ENCODE results near the gene LCE3D. TPM values are rescaled to one million over a fixed set of nuclear protein-coding genes. Genes with fewer than 3 reads are reported as not detected.
"Not testable (repeated sequence)": the region's sequence is repeated elsewhere in the genome, so short reads cannot be mapped to it uniquely, and the experiment has no call there.

The LCE3D gene
- total and polyA plus RNA-seq, 2 experiments from 2014 or later = 0.33 TPM; not detected in 1

DNA sequence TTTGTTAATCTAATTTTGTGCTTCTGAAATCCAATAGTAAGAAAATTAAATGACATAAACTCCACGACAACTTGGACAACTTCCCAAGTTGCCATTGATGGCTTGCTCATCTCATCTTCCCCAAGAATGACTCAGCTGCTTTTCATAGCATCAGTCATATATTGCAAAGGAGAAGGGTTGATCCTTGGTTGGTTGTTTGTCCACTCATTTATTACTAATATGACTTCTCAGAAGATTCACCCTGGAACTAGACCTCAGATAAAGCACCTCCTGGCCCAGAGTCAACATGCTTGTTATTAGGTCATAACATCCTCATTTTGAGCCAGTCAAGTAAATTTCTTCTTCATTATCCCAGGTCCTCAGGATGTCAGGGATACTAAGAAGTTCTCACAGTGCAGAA lies 2.3 kb upstream of the LCE3D start:
- Histone ChIP-seq H3K4me1 (ENCODE audit: insufficient read depth) (peaks cover 3% of the 10 kb centered on the region), H3F3A (ENCODE audit: insufficient read depth) (no peaks in the 10 kb centered on the region), H3K4me3 (no peak overlapping the region), H2AFZ (no peak overlapping the region), H3K36me3 (ENCODE audit: low read depth) (no peaks in the 10 kb centered on the region), H3K9me2 (ENCODE audit: insufficient read depth) (no peaks in the 10 kb centered on the region), H3K9me3 (ENCODE audit: low read depth) (no peaks in the 10 kb centered on the region), H3K9ac (no peak overlapping the region), H3K27ac (no peak overlapping the region), H3K79me2 (ENCODE audit: insufficient read depth) (no peaks in the 10 kb centered on the region), H3K27me3 (replicated peaks; ENCODE audit: insufficient read depth) (0 out of 2 replicates have a peak, but pooled peaks cover 4% of the 10 kb centered on the region), H4K20me1 (ENCODE audit: insufficient read depth) (no peaks in the 10 kb centered on the region), H3K4me2 (ENCODE audit: unreplicated experiment) (no peak overlapping the region)
- TF ChIP-seq EZH2 (IDR thresholded peaks at IDR 0.05; ENCODE audit: insufficient read depth, poor library complexity, severe bottlenecking) = no peak
- in situ Hi-C loops (cut with MboI) = no loop called here
- 7 to 10% methylated on average over 1 of the region's 1 CpG for WGBS, 2 experiments (ENCODE audit: low coverage in 1 of 2, low lambda C conversion rate in 2 of 2, missing lambda C conversion rate in 2 of 2)
- peak; percentile 77 for DNase-seq

DNA sequence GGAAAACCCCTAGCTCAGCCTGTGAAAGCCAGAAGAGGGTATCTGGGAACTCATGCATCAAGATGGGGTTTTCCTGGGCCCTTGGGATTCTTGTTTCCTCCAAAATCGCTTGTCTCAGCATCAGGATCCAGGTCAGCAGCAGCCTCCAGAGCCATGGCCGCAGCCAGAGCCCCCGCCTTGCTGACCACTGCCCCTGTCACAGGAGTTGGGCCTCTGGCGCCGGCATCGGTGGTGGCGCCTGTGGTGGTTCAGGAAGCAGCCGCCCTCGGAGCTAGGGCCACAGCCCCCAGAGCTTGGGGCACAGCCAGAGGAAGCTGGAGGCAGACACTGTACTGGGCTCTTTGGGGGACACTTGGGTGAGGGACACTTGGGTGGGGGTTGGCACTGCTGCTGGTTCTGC lies 790 bp downstream of the LCE3D start:
- H2AFZ ChIP-seq; H3K79me2 ChIP-seq (ENCODE audit: insufficient read depth); H3K9me2 ChIP-seq (ENCODE audit: insufficient read depth); H3F3A ChIP-seq (ENCODE audit: insufficient read depth); H3K9me3 ChIP-seq (ENCODE audit: low read depth); H3K4me1 ChIP-seq (ENCODE audit: insufficient read depth); in situ Hi-C loops (cut with MboI); H3K9ac ChIP-seq; H3K27ac ChIP-seq; DNase-seq; H3K36me3 ChIP-seq (ENCODE audit: low read depth); H3K4me3 ChIP-seq; H3K4me2 ChIP-seq (ENCODE audit: unreplicated experiment); H4K20me1 ChIP-seq (ENCODE audit: insufficient read depth): not testable (repeated sequence)
- peaks cover 10% of the 10 kb centered on the region; the same call in 1 of the 2 replicates for H3K27me3 ChIP-seq (replicated peaks; ENCODE audit: insufficient read depth)
- WGBS, 2 experiments (ENCODE audit: low coverage in 1 of 2, low lambda C conversion rate in 2 of 2, missing lambda C conversion rate in 2 of 2) = 54 to 59% methylated on average over 8 to 9 of the region's 9 CpGs

DNA sequence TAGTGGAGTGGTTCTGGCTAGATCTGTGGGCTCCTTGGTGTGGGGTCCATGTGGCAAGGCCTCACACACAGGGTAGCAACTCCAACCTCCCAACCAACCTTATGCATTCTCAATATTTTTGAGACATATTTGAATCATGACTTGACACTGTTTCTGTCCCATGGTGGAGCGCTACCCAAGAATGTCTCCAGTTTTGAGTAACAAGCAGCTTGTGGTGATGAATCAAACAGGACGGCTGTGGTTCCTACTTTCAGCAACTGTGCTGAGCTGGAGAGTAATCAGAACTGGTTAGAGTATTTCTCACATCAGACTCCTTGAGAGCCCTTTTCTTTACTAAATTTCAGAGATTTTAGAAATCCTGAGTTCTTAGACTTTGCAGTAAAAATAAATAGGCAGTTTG lies 3.1 kb downstream of the LCE3D start:
- H2AFZ ChIP-seq = no peak overlapping the region
- WGBS, 2 experiments (ENCODE audit: low coverage in 1 of 2, low lambda C conversion rate in 2 of 2, missing lambda C conversion rate in 2 of 2) = 13 to 33% methylated on average over 2 of the region's 2 CpGs

DNA sequence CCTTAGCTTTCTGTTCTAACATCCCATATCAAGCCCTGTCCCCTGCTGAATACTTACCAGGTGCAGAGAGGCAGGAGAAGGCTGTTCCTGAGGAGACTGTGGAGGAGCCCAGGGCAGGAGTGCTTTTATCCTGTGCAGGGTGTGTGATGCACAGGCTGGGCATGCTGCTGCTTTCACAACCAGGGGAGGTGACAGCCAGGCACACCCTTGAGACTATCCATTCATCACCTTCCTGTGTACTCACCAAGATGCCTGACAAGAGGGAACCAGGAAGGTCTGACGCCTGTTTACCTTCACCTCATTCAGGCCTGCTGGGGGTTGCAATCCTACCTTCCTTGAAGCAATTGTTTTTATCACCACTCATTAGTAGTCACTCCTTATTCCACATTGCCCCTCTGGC lies 13.6 kb downstream of the LCE3D start, which contains the start of gene LCE3E:
Gene LCE3E, minus strand, starts transcription at position 100 of the 400 bp plus-strand sequence. CDS start 572 bp downstream, outside the sequence.
- no peaks in the 10 kb centered on the region for H4K20me1 ChIP-seq (ENCODE audit: insufficient read depth)

More for the DNA sequence above, 3.1 kb downstream of the LCE3D start:
- Histone ChIP-seq H4K20me1 (ENCODE audit: insufficient read depth) (no peaks in the 10 kb centered on the region), H3K9me3 (ENCODE audit: low read depth) (no peaks in the 10 kb centered on the region), H3K4me1 (ENCODE audit: insufficient read depth) (peaks cover 9% of the 10 kb centered on the region), H3K36me3 (ENCODE audit: low read depth) (no peaks in the 10 kb centered on the region), H3K79me2 (ENCODE audit: insufficient read depth) (no peaks in the 10 kb centered on the region), H3K9me2 (ENCODE audit: insufficient read depth) (no peaks in the 10 kb centered on the region), H3K27me3 (replicated peaks; ENCODE audit: insufficient read depth) (peaks cover 21% of the 10 kb centered on the region; the same call in 1 of the 2 replicates), H3F3A (ENCODE audit: insufficient read depth) (no peaks in the 10 kb centered on the region), H3K9ac (no peak overlapping the region), H3K27ac (no peak overlapping the region), H3K4me2 (ENCODE audit: unreplicated experiment) (peak overlapping the region; percentile 35), H3K4me3 (no peak overlapping the region)
- TF ChIP-seq EZH2 (IDR thresholded peaks at IDR 0.05; ENCODE audit: insufficient read depth, poor library complexity, severe bottlenecking) = no peak
- in situ Hi-C loops (cut with MboI) = no loop called here
- peak; percentile 70 for DNase-seq

DNA sequence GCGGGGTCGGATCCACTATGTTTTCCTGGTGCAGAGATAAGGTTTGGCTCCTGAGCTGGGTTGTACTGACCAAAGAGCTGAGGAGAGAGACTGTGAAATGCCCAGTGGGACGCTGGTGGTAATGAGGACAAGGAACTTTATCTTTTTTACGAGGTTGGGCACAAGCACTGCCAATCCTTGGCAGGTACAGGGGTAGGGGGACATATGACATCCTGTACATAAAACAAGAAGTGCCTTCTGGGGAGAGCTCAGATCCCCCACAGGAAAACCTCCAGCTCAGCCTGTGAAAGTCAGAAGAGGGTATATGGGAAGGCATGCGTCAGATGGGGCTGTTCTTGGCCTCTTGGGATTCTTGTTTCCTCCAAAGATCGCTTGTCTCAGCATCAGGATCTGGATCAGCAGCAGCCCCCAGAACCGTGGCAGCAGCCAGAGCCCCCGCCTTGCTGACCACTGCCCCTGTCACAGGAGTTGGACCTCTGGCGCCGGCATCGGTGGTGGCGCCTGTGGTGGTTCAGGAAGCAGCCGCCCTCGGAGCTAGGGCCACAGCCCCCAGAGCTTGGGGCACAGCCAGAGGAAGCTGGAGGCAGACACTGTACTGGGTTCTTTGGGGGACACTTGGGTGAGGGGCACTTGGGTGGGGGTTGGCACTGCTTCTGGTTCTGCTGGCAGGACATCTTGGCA lies 14.6 kb downstream of the LCE3D start:
- no peak overlapping the region for H2AFZ ChIP-seq
- 32 to 44% methylated on average over 13 to 14 of the region's 14 CpGs for WGBS, 2 experiments (ENCODE audit: low coverage in 1 of 2, low lambda C conversion rate in 2 of 2, missing lambda C conversion rate in 2 of 2)
- no peak overlapping the region for H3K4me3 ChIP-seq
- no peak overlapping the region for H3K4me2 ChIP-seq (ENCODE audit: unreplicated experiment)
- H3K79me2 ChIP-seq (ENCODE audit: insufficient read depth) = no peaks in the 10 kb centered on the region
- TF ChIP-seq EZH2phosphoT487 (IDR thresholded peaks at IDR 0.05; ENCODE audit: insufficient read depth, low read depth) = no peak
- TF ChIP-seq EZH2 (IDR thresholded peaks at IDR 0.05; ENCODE audit: insufficient read depth, poor library complexity, severe bottlenecking) = no peak
- no peak for DNase-seq
- H3K27ac ChIP-seq = no peak overlapping the region
- no peak overlapping the region for H3K9ac ChIP-seq
- H3K9me2 ChIP-seq (ENCODE audit: insufficient read depth) = no peaks in the 10 kb centered on the region
- in situ Hi-C loops (cut with MboI) = no loop called here
- H3F3A ChIP-seq (ENCODE audit: insufficient read depth) = no peaks in the 10 kb centered on the region
- H4K20me1 ChIP-seq (ENCODE audit: insufficient read depth) = no peaks in the 10 kb centered on the region
- peaks cover 8% of the 10 kb centered on the region for H3K27me3 ChIP-seq (replicated peaks; ENCODE audit: insufficient read depth)
- no peaks in the 10 kb centered on the region for H3K4me1 ChIP-seq (ENCODE audit: insufficient read depth)
- H3K36me3 ChIP-seq (ENCODE audit: low read depth) = no peaks in the 10 kb centered on the region
- H3K9me3 ChIP-seq (ENCODE audit: low read depth) = no peaks in the 10 kb centered on the region

More for the DNA sequence above, 13.6 kb downstream of the LCE3D start, which contains the start of gene LCE3E:
- TF ChIP-seq EZH2 (IDR thresholded peaks at IDR 0.05; ENCODE audit: insufficient read depth, poor library complexity, severe bottlenecking) (no peak), EZH2phosphoT487 (IDR thresholded peaks at IDR 0.05; ENCODE audit: insufficient read depth, low read depth) (no peak)
- in situ Hi-C loops (cut with MboI) = no loop called here
- Histone ChIP-seq H3K79me2 (ENCODE audit: insufficient read depth) (no peaks in the 10 kb centered on the region), H3K4me3 (no peak within 1 kb of the TSS), H3K9ac (no peak within 1 kb of the TSS), H3K9me2 (ENCODE audit: insufficient read depth) (no peaks in the 10 kb centered on the region), H3K4me1 (ENCODE audit: insufficient read depth) (no peaks in the 10 kb centered on the region), H2AFZ (no peak within 1 kb of the TSS), H3K27me3 (replicated peaks; ENCODE audit: insufficient read depth) (peaks cover 8% of the 10 kb centered on the region), H3K4me2 (ENCODE audit: unreplicated experiment) (no peak within 1 kb of the TSS), H3K27ac (no peak within 1 kb of the TSS), H3F3A (ENCODE audit: insufficient read depth) (no peaks in the 10 kb centered on the region), H3K36me3 (ENCODE audit: low read depth) (no peaks in the 10 kb centered on the region), H3K9me3 (ENCODE audit: low read depth) (no peaks in the 10 kb centered on the region)
- 53 to 54% methylated on average over 1 of the region's 1 CpG for WGBS, 2 experiments (ENCODE audit: low coverage in 1 of 2, low lambda C conversion rate in 2 of 2, missing lambda C conversion rate in 2 of 2)
- DNase-seq = no peak

All from GM23248 (cell line).